RWPE2 (cell line): ENCODE measurements around the gene BATF3.
A peak's percentile ranks its signal among the peaks of the same experiment; 100 is the strongest.

Experiments
- ATAC-seq: fragments of 200-7000 bp; cut with Tn5 transposase; 3 replicates; pipeline ENCODE4 v1.9.1; 2021; ENCODE audit warnings: low read depth
- DNase-seq: peaks from one replicate; pipeline ENCODE4 v3.0.0-alpha.2; 2020; ENCODE audit warnings: low spot score
- H3K27ac ChIP-seq: fragments of 450-650 bp; 2 replicates; pipeline ENCODE4 v1.5.1; 2017; ENCODE audit warnings: mild to moderate bottlenecking; ENCODE audit not compliant: poor library complexity, severe bottlenecking
- H3K27me3 ChIP-seq: fragments of 250-450 bp; sonication (Bioruptor Pico); 2 replicates; pipeline ENCODE4 v1.5.1; 2021; ENCODE audit warnings: mild to moderate bottlenecking, moderate library complexity; ENCODE audit not compliant: insufficient read depth, poor library complexity, severe bottlenecking
- H3K36me3 ChIP-seq: fragments of 250-450 bp; sonication (Bioruptor Pico); 2 replicates; pipeline ENCODE4 v1.5.1; 2020; ENCODE audit warnings: low read depth, mild to moderate bottlenecking, moderate library complexity
- H3K4me1 ChIP-seq: fragments of 250-450 bp; sonication (Bioruptor Pico); 2 replicates; pipeline ENCODE4 v1.5.1; 2021; ENCODE audit warnings: mild to moderate bottlenecking, moderate library complexity; ENCODE audit not compliant: insufficient read depth, poor library complexity, severe bottlenecking
- H3K4me3 ChIP-seq: fragments of 250-450 bp; sonication (Bioruptor Pico); 2 replicates; pipeline ENCODE4 v1.5.1; 2021; ENCODE audit warnings: mild to moderate bottlenecking, moderate library complexity; ENCODE audit not compliant: severe bottlenecking
- H3K9me3 ChIP-seq: fragments of 250-450 bp; sonication (Bioruptor Pico); 2 replicates; pipeline ENCODE4 v1.5.1; 2021; ENCODE audit warnings: mild to moderate bottlenecking, moderate library complexity; ENCODE audit not compliant: severe bottlenecking
- TF ChIP-seq, protein P1 (sequence below): fragments of 450-650 bp; IDR thresholded peaks from one replicate; pipeline ENCODE4 v1.5.1; 2017; ENCODE audit warnings: mild to moderate bottlenecking, moderate library complexity; ENCODE audit not compliant: poor library complexity, severe bottlenecking

Gene BATF3

DNA sequence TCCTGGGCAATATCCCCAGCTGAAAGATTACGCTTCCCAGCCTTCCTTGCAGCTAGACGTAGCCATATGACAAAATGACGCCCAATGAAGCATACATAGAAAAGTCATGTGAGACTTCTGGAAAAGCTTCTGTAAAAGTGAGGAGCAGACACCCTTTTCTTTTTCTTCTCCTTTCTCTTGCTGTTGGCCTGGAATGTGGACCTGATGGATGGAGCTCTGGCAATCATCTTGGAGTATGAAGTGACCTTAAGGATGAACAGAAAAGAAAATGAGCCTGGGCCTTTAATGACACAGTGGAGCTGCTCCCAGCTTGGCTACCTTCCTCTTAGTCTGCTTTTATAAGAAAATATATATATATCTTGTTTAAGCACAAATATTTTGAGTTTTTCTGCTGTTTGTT is 24.8 kb downstream of the BATF3 start:
- TF ChIP-seq, protein P1, sequence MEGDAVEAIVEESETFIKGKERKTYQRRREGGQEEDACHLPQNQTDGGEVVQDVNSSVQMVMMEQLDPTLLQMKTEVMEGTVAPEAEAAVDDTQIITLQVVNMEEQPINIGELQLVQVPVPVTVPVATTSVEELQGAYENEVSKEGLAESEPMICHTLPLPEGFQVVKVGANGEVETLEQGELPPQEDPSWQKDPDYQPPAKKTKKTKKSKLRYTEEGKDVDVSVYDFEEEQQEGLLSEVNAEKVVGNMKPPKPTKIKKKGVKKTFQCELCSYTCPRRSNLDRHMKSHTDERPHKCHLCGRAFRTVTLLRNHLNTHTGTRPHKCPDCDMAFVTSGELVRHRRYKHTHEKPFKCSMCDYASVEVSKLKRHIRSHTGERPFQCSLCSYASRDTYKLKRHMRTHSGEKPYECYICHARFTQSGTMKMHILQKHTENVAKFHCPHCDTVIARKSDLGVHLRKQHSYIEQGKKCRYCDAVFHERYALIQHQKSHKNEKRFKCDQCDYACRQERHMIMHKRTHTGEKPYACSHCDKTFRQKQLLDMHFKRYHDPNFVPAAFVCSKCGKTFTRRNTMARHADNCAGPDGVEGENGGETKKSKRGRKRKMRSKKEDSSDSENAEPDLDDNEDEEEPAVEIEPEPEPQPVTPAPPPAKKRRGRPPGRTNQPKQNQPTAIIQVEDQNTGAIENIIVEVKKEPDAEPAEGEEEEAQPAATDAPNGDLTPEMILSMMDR: no peak
- no peaks in the 10 kb centered on the region for H3K27me3 ChIP-seq

DNA sequence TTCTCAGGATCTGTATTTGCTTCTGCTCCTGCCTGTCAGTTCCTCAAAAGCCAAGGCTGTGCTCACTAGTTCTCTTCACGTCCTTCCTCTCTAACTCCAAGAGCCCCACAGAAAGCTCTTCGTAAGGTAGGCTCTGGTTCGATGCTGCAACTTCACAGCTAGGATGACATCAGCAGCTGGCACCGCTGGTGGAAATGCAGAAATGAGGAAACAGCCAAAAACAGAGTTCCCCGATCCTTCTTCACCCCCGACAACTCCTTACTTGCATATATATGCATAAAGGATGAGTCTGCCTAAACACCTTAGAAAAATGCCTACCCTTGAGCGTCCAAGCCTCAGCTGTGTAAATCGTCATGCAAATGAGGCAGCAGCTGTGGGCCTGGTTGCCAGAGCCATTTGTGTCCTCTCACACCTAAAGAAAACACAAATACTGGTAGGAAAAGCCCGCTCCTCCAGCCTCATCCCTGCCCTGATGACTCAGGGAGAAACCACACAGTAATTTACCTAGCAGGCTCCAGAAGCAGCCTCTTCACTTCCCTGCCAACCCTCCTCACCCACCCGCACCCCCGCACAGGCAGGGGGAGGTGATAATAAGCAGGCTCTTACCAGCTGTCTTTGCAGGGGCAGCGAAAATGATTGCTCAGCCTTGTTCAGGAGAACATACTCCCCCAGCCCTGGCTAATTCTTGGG is 28.2 kb downstream of the BATF3 start:
- no peaks in the 10 kb centered on the region for H3K4me1 ChIP-seq

More for the DNA sequence above, 24.8 kb downstream of the BATF3 start:
- Histone ChIP-seq H3K27ac (no peak overlapping the region), H3K9me3 (no peaks in the 10 kb centered on the region), H3K36me3 (no peaks in the 10 kb centered on the region), H3K4me1 (no peaks in the 10 kb centered on the region), H3K4me3 (no peak overlapping the region)
- DNase-seq (no peak), ATAC-seq (no peak)

DNA sequence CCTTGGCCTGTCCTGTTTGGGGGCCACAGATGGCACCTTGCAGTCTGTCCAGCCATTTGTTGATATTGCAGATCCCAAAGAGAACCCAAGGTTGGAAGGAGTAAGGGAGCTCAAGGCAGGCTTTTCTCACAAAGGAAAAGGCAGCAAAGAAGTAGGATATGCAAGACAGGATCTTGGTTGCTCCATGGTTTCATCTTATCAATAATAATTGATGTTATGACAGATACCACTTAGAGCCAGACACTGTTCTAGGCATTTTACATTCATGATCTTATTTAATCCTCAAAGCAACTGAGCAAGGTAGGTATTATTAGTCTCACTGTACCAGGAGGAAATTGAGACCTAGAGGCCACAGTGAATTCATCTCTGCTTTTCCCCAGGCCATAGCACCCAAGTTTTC is 28.8 kb downstream of the BATF3 start:
- no peak overlapping the region for H3K4me3 ChIP-seq
- no peak for DNase-seq
- TF ChIP-seq, protein P1: no peak
- no peak for ATAC-seq
- no peaks in the 10 kb centered on the region for H3K9me3 ChIP-seq
- no peaks in the 10 kb centered on the region for H3K27me3 ChIP-seq
- H3K27ac ChIP-seq: no peak overlapping the region
- no peaks in the 10 kb centered on the region for H3K4me1 ChIP-seq
- no peaks in the 10 kb centered on the region for H3K36me3 ChIP-seq

More for the DNA sequence above, 28.2 kb downstream of the BATF3 start:
- Histone ChIP-seq H3K9me3 (no peaks in the 10 kb centered on the region), H3K36me3 (no peaks in the 10 kb centered on the region), H3K27me3 (no peaks in the 10 kb centered on the region), H3K27ac (no peak overlapping the region), H3K4me3 (no peak overlapping the region)
- DNase-seq (no peak), ATAC-seq (peak; percentile 68)
- TF ChIP-seq, protein P1: no peak

DNA sequence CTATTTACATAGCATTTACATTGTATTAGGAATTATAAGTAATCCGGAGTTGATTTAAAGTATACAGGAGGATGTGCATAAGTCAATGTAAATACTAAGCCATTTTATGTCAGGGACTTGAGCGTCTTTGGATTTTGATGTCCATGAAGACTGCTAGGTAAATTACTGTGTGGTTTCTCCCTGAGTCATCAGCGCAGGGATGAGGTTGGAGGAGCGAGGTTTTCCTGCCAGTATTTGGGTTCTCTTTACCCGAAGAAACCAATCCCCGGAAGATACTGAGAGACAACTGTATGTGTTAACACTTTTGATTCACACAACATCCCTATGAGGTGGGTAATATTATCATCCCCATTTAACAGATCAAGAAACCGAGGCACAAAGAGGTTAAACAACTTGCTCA is 29.3 kb downstream of the BATF3 start:
- Histone ChIP-seq H3K4me1 (no peaks in the 10 kb centered on the region), H3K9me3 (no peaks in the 10 kb centered on the region), H3K27me3 (no peaks in the 10 kb centered on the region), H3K4me3 (no peak overlapping the region), H3K27ac (no peak overlapping the region), H3K36me3 (no peaks in the 10 kb centered on the region)
- ATAC-seq (no peak), DNase-seq (no peak)
- TF ChIP-seq, protein P1: no peak

DNA sequence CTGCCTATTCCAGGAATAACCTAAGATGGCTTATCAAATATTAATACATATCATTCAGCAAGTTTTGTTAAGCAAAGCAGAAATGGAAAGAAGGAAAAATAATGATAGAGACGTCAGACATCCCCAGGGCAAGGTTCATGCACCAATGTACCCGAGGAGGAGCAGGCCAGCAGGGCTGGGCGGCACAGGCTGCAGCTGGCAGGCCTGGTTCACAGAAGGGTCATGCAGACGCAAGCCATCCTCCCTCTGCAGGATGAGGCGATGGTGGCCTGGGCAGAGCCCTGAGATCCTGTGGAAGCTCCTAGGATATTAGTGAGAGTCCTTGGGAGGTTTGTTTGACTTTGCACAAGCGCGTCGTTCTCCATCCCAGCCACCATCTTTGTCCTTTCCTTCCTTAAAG is 30.0 kb downstream of the BATF3 start:
- Histone ChIP-seq H3K27ac (no peak overlapping the region), H3K4me1 (no peaks in the 10 kb centered on the region), H3K27me3 (no peaks in the 10 kb centered on the region), H3K36me3 (no peaks in the 10 kb centered on the region), H3K9me3 (no peaks in the 10 kb centered on the region), H3K4me3 (no peak overlapping the region)
- DNase-seq (no peak), ATAC-seq (no peak)
- TF ChIP-seq, protein P1: no peak
